Neuronal stem cell (in vitro differentiated cells): ENCODE results near the gene THAP12.

ENCODE experiments used
- DNase-seq: peaks from one replicate; pipeline ENCODE4 v3.0.0-alpha.2; 2013; ENCODE audit warnings: low spot score
- H2AFZ ChIP-seq: one replicate; pipeline ENCODE4 v1.6.1; 2013; ENCODE audit warnings: mild to moderate bottlenecking, low read length, inconsistent platforms
- H2AK5ac ChIP-seq: 2 replicates; pipeline ENCODE4 v1.6.1; 2013; ENCODE audit warnings: low read depth, mild to moderate bottlenecking, inconsistent platforms, low read length, moderate library complexity, mixed read lengths
- H2BK120ac ChIP-seq: 2 replicates; pipeline ENCODE4 v1.6.1; 2013; ENCODE audit warnings: low read depth, mild to moderate bottlenecking, inconsistent platforms, low read length, moderate library complexity, mixed read lengths
- H2BK12ac ChIP-seq: one replicate; pipeline ENCODE4 v1.6.1; 2013; ENCODE audit warnings: low read length, inconsistent platforms
- H2BK15ac ChIP-seq: 2 replicates; pipeline ENCODE4 v1.6.1; 2013; ENCODE audit warnings: mild to moderate bottlenecking, low read length, inconsistent platforms, mixed read lengths
- H2BK5ac ChIP-seq: one replicate; pipeline ENCODE4 v1.6.1; 2013; ENCODE audit warnings: inconsistent platforms, mild to moderate bottlenecking, low read length, moderate library complexity
- H3K14ac ChIP-seq: one replicate; pipeline ENCODE4 v1.6.1; 2013; ENCODE audit warnings: low read length, inconsistent platforms
- H3K18ac ChIP-seq: 2 replicates; pipeline ENCODE4 v1.6.1; 2013; ENCODE audit warnings: low read length, inconsistent platforms
- H3K23ac ChIP-seq: 2 replicates; pipeline ENCODE4 v1.6.1; 2013; ENCODE audit warnings: low read depth, mild to moderate bottlenecking, mixed read lengths, low read length, inconsistent platforms; ENCODE audit not compliant: poor library complexity
- H3K27ac ChIP-seq: replicated peaks from 3 replicates; pipeline ENCODE4 v1.5.1; 2013; ENCODE audit warnings: low read length, inconsistent platforms
- H3K27me3 ChIP-seq, 3 experiments: 2 replicates each; pipeline ENCODE4 v1.6.1; 2013; ENCODE audit warnings: low read length in 3 of 3, mild to moderate bottlenecking in 2 of 3, inconsistent platforms in 1 of 3, low read depth in 1 of 3, mixed read lengths in 1 of 3, moderate library complexity in 1 of 3; ENCODE audit not compliant: control insufficient read depth in 3 of 3, insufficient read depth in 3 of 3
- H3K36me3 ChIP-seq, 2 donors: replicated peaks in 1 of 2; 2 replicates each; pipeline ENCODE4 v1.6.1; 2013; ENCODE audit warnings: low read length in 2 of 2; ENCODE audit not compliant: control insufficient read depth in 2 of 2, insufficient read depth in 2 of 2
- H3K4ac ChIP-seq: 2 replicates; pipeline ENCODE4 v1.6.1; 2013; ENCODE audit warnings: inconsistent platforms, mild to moderate bottlenecking, low read length, moderate library complexity
- H3K4me1 ChIP-seq, 2 donors: 1 replicate in 1 of 2; 2 replicates in 1 of 2; pipeline ENCODE4 v1.6.1; 2013; ENCODE audit warnings: low read length in 2 of 2, low read depth in 1 of 2; ENCODE audit not compliant: control insufficient read depth in 2 of 2, insufficient read depth in 1 of 2
- H3K4me2 ChIP-seq: one replicate; pipeline ENCODE4 v1.6.1; 2013; ENCODE audit warnings: mild to moderate bottlenecking, low read length, inconsistent platforms; ENCODE audit not compliant: insufficient read depth, poor library complexity, severe bottlenecking
- H3K4me3 ChIP-seq, 2 donors: 2 replicates each; pipeline ENCODE4 v1.5.1; 2013; ENCODE audit warnings: low read length in 2 of 2, mild to moderate bottlenecking in 2 of 2, inconsistent platforms in 1 of 2, moderate library complexity in 1 of 2
- H3K79me1 ChIP-seq: one replicate; pipeline ENCODE4 v1.6.1; 2013; ENCODE audit warnings: low read depth, mild to moderate bottlenecking, inconsistent platforms, low read length, moderate library complexity
- H3K9ac ChIP-seq: one replicate; pipeline ENCODE4 v1.6.1; 2013; ENCODE audit warnings: mild to moderate bottlenecking, low read depth, low read length, inconsistent platforms; ENCODE audit not compliant: poor library complexity
- H3K9me3 ChIP-seq, 2 donors: replicated peaks in 1 of 2; 2 replicates each; pipeline versions ENCODE3 to v1.6.1; 2013; ENCODE audit warnings: low read length in 2 of 2, mild to moderate bottlenecking in 2 of 2, inconsistent platforms in 1 of 2, low read depth in 1 of 2, mixed read lengths in 1 of 2, moderate library complexity in 1 of 2; ENCODE audit not compliant: control insufficient read depth in 2 of 2, insufficient read depth in 1 of 2
- H4K8ac ChIP-seq: one replicate; pipeline ENCODE4 v1.6.1; 2013; ENCODE audit warnings: low read depth, mild to moderate bottlenecking, inconsistent platforms, low read length, moderate library complexity
- H4K91ac ChIP-seq: one replicate; pipeline ENCODE4 v1.6.1; 2013; ENCODE audit warnings: low read length, low read depth, mild to moderate bottlenecking, inconsistent platforms; ENCODE audit not compliant: poor library complexity
- WGBS, 2 donors: extraction: QIAGEN DNeasy Blood & Tissue Kit; methylation state at CpG; one replicate each; pipeline ENCODE4 v1.1.7; 2013; ENCODE audit warnings: missing lambda C conversion rate in 2 of 2, mixed read lengths in 1 of 2; ENCODE audit not compliant: insufficient read length in 2 of 2, insufficient replicate concordance in 1 of 2; ENCODE audit errors: extremely low coverage in 2 of 2; 5-methylcytosine and 5-hydroxymethylcytosine counted together

THAP12 gene

GRCh38 chr11:76362716-76363115 lies 18.2 kb downstream of the THAP12 start:
- H2BK12ac ChIP-seq = no peak overlapping the region
- H3K27me3 ChIP-seq = no peaks in the 10 kb centered on the region
- no peak overlapping the region for H3K4ac ChIP-seq

DNA sequence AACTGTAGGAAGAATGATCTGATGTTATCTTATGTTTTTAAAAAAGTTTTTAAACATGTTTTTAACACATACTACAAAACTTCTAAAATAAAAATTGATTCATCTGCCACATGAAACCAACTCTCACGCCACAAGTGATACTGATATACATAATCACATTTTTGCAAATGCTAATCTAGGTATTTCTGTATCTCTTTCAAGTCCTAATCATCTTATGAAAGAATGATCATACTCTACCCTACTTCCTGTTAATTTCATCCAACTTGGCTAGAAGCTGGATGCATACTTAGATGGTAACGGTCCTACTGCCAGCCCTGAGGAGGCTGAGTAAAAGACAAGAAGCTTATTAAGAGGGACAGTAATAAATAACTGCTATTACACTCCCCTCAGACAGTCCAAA lies 19.2 kb downstream of the THAP12 start:
- no peak overlapping the region for H3K23ac ChIP-seq
- H3K9ac ChIP-seq = no peak overlapping the region
- H2BK120ac ChIP-seq = no peak overlapping the region
- H2AK5ac ChIP-seq = no peak overlapping the region
- H3K27me3 ChIP-seq = no peaks in the 10 kb centered on the region
- H4K91ac ChIP-seq = no peak overlapping the region
- no peak for DNase-seq
- H3K79me1 ChIP-seq = no peaks in the 10 kb centered on the region
- peaks cover 0 to 67% of the 10 kb centered on the region in 2 donors for H3K36me3 ChIP-seq
- no peak overlapping the region for H2BK12ac ChIP-seq
- H3K27ac ChIP-seq = no peak overlapping the region
- no peak overlapping the region for H3K18ac ChIP-seq
- H3K4me1 ChIP-seq = no peaks in the 10 kb centered on the region
- H3K4me3 ChIP-seq = no peak overlapping the region
- H2BK15ac ChIP-seq = no peak overlapping the region
- no peaks in the 10 kb centered on the region for H3K9me3 ChIP-seq
- H3K4me2 ChIP-seq = no peak overlapping the region
- no peak overlapping the region for H4K8ac ChIP-seq
- WGBS, 2 donors = no CpG with 5 or more reads among the region's 2 CpGs
- H3K14ac ChIP-seq = no peak overlapping the region
- no peak overlapping the region for H2AFZ ChIP-seq
- H3K4ac ChIP-seq = no peak overlapping the region
- H2BK5ac ChIP-seq = no peak overlapping the region

More at GRCh38 chr11:76362716-76363115, 18.2 kb downstream of the THAP12 start:
- H3K23ac ChIP-seq = no peak overlapping the region
- H3K79me1 ChIP-seq = no peaks in the 10 kb centered on the region
- no CpG with 5 or more reads among the region's 7 CpGs for WGBS, 2 donors
- no peak overlapping the region for H3K9ac ChIP-seq
- no peaks in the 10 kb centered on the region for H3K4me1 ChIP-seq
- no peak overlapping the region for H3K4me3 ChIP-seq
- H4K8ac ChIP-seq = no peak overlapping the region
- DNase-seq = no peak
- no peak overlapping the region for H3K4me2 ChIP-seq
- no peak overlapping the region for H3K14ac ChIP-seq
- no peak overlapping the region for H2AK5ac ChIP-seq
- H4K91ac ChIP-seq = no peak overlapping the region
- H2BK120ac ChIP-seq = no peak overlapping the region
- H3K36me3 ChIP-seq = peaks cover 0 to 61% of the 10 kb centered on the region in 2 donors
- H3K9me3 ChIP-seq = no peaks in the 10 kb centered on the region
- H2BK15ac ChIP-seq = no peak overlapping the region
- no peak overlapping the region for H3K18ac ChIP-seq
- no peak overlapping the region for H2BK5ac ChIP-seq
- H3K27ac ChIP-seq = no peak overlapping the region
- no peak overlapping the region for H2AFZ ChIP-seq

DNA sequence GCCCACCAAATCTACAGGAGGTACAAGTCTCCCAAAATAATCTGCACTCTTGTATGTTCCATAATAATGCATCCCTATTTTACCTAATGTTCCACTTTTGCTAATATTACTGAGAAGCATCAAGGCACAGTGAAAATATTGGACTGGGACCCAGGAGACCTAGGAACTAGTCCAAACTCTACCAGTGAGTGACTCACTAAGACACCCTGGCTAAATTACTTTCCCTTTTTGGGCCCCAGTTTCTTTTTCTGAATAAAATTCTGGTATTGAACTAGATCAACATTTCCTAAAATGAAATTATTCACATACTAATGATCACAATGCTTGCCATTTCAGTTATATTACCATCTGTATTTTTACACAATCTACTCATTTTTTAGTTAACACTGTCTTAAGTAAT lies 19.6 kb downstream of the THAP12 start:
- H3K4me3 ChIP-seq = no peak overlapping the region

DNA sequence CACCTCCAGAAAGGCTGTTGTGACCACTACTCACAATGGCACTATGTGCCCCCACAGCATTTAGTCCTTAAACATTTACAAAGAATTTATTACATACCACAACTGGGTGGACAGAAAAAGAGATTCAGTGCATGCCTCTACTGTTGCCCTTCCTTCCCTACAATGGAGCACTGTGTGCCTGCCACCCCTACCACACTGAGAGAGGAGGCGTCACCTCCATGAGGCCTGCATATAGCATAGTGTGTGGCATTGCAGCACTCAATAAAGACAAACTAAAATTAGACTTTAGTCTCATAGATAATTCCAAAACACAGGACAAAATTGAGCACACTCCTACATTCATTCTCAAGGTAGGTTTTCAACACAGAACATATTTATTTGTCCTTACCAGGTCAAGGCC lies 25.8 kb downstream of the THAP12 start:
- H3K79me1 ChIP-seq = no peaks in the 10 kb centered on the region
- no CpG with 5 or more reads among the region's 1 CpG for WGBS, 2 donors
- no peak overlapping the region for H3K9ac ChIP-seq
- H3K23ac ChIP-seq = no peak overlapping the region
- H2BK120ac ChIP-seq = no peak overlapping the region
- H4K91ac ChIP-seq = no peak overlapping the region
- H4K8ac ChIP-seq = no peak overlapping the region
- H3K4me3 ChIP-seq = no peak overlapping the region
- no peak overlapping the region for H2BK5ac ChIP-seq
- H3K4me2 ChIP-seq = no peak overlapping the region
- no peak overlapping the region for H3K14ac ChIP-seq
- no peak overlapping the region for H3K18ac ChIP-seq
- peaks cover 3 to 17% of the 10 kb centered on the region in 2 donors for H3K9me3 ChIP-seq
- DNase-seq = no peak
- H2BK15ac ChIP-seq = no peak overlapping the region
- H3K27me3 ChIP-seq = no peaks in the 10 kb centered on the region
- H2BK12ac ChIP-seq = no peak overlapping the region
- no peak overlapping the region for H3K27ac ChIP-seq
- peaks cover 8 to 77% of the 10 kb centered on the region in 2 donors for H3K36me3 ChIP-seq
- H2AK5ac ChIP-seq = no peak overlapping the region
- H3K4ac ChIP-seq = no peak overlapping the region
- no peaks in the 10 kb centered on the region for H3K4me1 ChIP-seq
- H2AFZ ChIP-seq = no peak overlapping the region

More for the DNA sequence above, 19.6 kb downstream of the THAP12 start:
- Histone ChIP-seq H4K91ac (no peak overlapping the region), H2BK15ac (no peak overlapping the region), H2AFZ (no peak overlapping the region), H4K8ac (no peak overlapping the region), H3K9me3 (no peaks in the 10 kb centered on the region), H3K14ac (no peak overlapping the region), H2BK120ac (no peak overlapping the region), H3K23ac (no peak overlapping the region), H3K27me3 (no peaks in the 10 kb centered on the region), H3K79me1 (no peaks in the 10 kb centered on the region), H3K9ac (no peak overlapping the region), H2BK5ac (no peak overlapping the region), H3K27ac (no peak overlapping the region), H2BK12ac (no peak overlapping the region), H3K36me3 (peaks cover 0 to 71% of the 10 kb centered on the region in 2 donors), H3K18ac (no peak overlapping the region), H3K4me1 (no peaks in the 10 kb centered on the region), H3K4me2 (no peak overlapping the region), H3K4ac (no peak overlapping the region), H2AK5ac (no peak overlapping the region)
- DNase-seq = no peak
